Ascending aorta (tissue), 2 donors: ENCODE measurements around the gene MGAT5. TPM values are rescaled to one million over a fixed set of nuclear protein-coding genes. Genes with fewer than 3 reads are reported as not detected.

Source experiments
- DNase-seq, 2 donors: peaks; one replicate each; pipeline ENCODE4 v3.0.0-alpha.2; 2019; ENCODE audit warnings: low spot score in 2 of 2
- H3K27ac ChIP-seq, 2 donors: fragments of 200-600 bp; sonication (generic); one replicate each; pipeline ENCODE4 v1.5.1; 2016 to 2017; ENCODE audit warnings: mild to moderate bottlenecking in 1 of 2
- H3K27me3 ChIP-seq: fragments of 200-600 bp; sonication (generic); one replicate; pipeline ENCODE4 v1.5.1; 2017
- H3K36me3 ChIP-seq, 2 donors: fragments of 200-600 bp; sonication (generic); one replicate each; pipeline ENCODE4 v1.5.1; 2016
- H3K4me1 ChIP-seq, 2 donors: fragments of 200-600 bp; sonication (generic); one replicate each; pipeline ENCODE4 v1.5.1; 2016 to 2017; ENCODE audit warnings: mild to moderate bottlenecking in 1 of 2
- H3K4me3 ChIP-seq, 2 donors: fragments of 200-600 bp; sonication (generic); one replicate each; pipeline ENCODE4 v1.5.1; 2016 to 2017; ENCODE audit warnings: mild to moderate bottlenecking in 1 of 2
- H3K9me3 ChIP-seq, 2 donors: fragments of 200-600 bp; sonication (generic); one replicate each; pipeline ENCODE4 v1.5.1; 2016
- CTCF ChIP-seq, 3 experiments: fragments of 200-600 bp in 2 of 3; fragments of 450-650 bp in 1 of 3; sonication (generic) in 2 of 3; IDR thresholded peaks; one replicate each; pipeline ENCODE4 v1.5.1; 2016 to 2019; ENCODE audit warnings: antibody characterized with exemption in 3 of 3, mild to moderate bottlenecking in 1 of 3, moderate library complexity in 1 of 3
- intact Hi-C: fragments of 100-400 bp; cut with DNase I; formaldehyde crosslinking; loops from one replicate; pipeline ENCODE4 v1.15.1; 2023
- total RNA-seq: library from RNA; depleted of rRNA; stranded (reverse); fragments of >200 nt; gene quantifications from one replicate; pipeline ENCODE4 v1.1.0, GENCODE V29; 2016

MGAT5 gene
- total RNA-seq, 1 donor from 2014 or later, result 15.4 TPM

- H3K4me3 ChIP-seq, result no peak overlapping the region
- no peaks in the 10 kb centered on the region for H3K9me3 ChIP-seq
- no peaks in the 10 kb centered on the region for H3K27me3 ChIP-seq
- intact Hi-C loops, result loop anchor here (5.0 kb wide), 1 partner anchor 262 kb away; no protein-coding TSS in a partner anchor
- no peak for DNase-seq
- no peaks in the 10 kb centered on the region for H3K36me3 ChIP-seq
- peaks cover 0 to 3% of the 10 kb centered on the region in 2 donors for H3K4me1 ChIP-seq
- no peak for TF ChIP-seq CTCF (IDR thresholded peaks at IDR 0.05)
- no peak overlapping the region for H3K27ac ChIP-seq
Observed at GRCh38 chr2:134379293-134379692, 125.4 kb downstream of the MGAT5 start.

GRCh38 chr2:134379722-134380121 is 125.8 kb downstream of the MGAT5 start:
- intact Hi-C loops, result loop anchor here (5.0 kb wide), 1 partner anchor 262 kb away; no protein-coding TSS in a partner anchor
- Histone ChIP-seq H3K4me3 (no peak overlapping the region), H3K27me3 (no peaks in the 10 kb centered on the region), H3K36me3 (no peaks in the 10 kb centered on the region), H3K27ac (no peak overlapping the region), H3K9me3 (no peaks in the 10 kb centered on the region), H3K4me1 (peaks cover 0 to 3% of the 10 kb centered on the region in 2 donors)
- no peak for TF ChIP-seq CTCF (IDR thresholded peaks at IDR 0.05)
- DNase-seq, result no peak

GRCh38 chr2:134381141-134381540 is 127.3 kb downstream of the MGAT5 start:
- Histone ChIP-seq H3K4me1 (peaks cover 0 to 3% of the 10 kb centered on the region in 2 donors), H3K36me3 (no peaks in the 10 kb centered on the region), H3K9me3 (no peaks in the 10 kb centered on the region), H3K27ac (no peak overlapping the region), H3K4me3 (no peak overlapping the region), H3K27me3 (no peaks in the 10 kb centered on the region)
- DNase-seq, result no peak
- TF ChIP-seq CTCF (IDR thresholded peaks at IDR 0.05), result no peak
- intact Hi-C loops, result no loop called here

GRCh38 chr2:134384131-134384530 is 130.3 kb downstream of the MGAT5 start:
- no peaks in the 10 kb centered on the region for H3K4me1 ChIP-seq
- no peaks in the 10 kb centered on the region for H3K27me3 ChIP-seq
- no peak overlapping the region for H3K4me3 ChIP-seq
- no peak for DNase-seq
- H3K36me3 ChIP-seq, result no peaks in the 10 kb centered on the region
- no peak overlapping the region for H3K27ac ChIP-seq
- intact Hi-C loops, result no loop called here
- H3K9me3 ChIP-seq, result no peaks in the 10 kb centered on the region
- TF ChIP-seq CTCF (IDR thresholded peaks at IDR 0.05), result no peak

- Histone ChIP-seq H3K27ac (no peak overlapping the region), H3K4me1 (no peaks in the 10 kb centered on the region), H3K9me3 (no peaks in the 10 kb centered on the region), H3K36me3 (no peaks in the 10 kb centered on the region), H3K4me3 (no peak overlapping the region), H3K27me3 (no peaks in the 10 kb centered on the region)
- intact Hi-C loops, result no loop called here
- no peak for TF ChIP-seq CTCF (IDR thresholded peaks at IDR 0.05)
- no peak for DNase-seq
Observed at GRCh38 chr2:134385195-134385594, 131.3 kb downstream of the MGAT5 start.

- Histone ChIP-seq H3K36me3 (no peaks in the 10 kb centered on the region), H3K4me1 (no peaks in the 10 kb centered on the region), H3K9me3 (no peaks in the 10 kb centered on the region), H3K27me3 (no peaks in the 10 kb centered on the region), H3K27ac (no peak overlapping the region), H3K4me3 (no peak overlapping the region)
- DNase-seq, result no peak
- no peak for TF ChIP-seq CTCF (IDR thresholded peaks at IDR 0.05)
- intact Hi-C loops, result no loop called here
Observed at GRCh38 chr2:134386310-134386709, 132.4 kb downstream of the MGAT5 start.
